HG02973 (cell line): ENCODE measurements around the gene IGSF22.
"Not testable (repeated sequence)": the region's sequence is repeated elsewhere in the genome, so short reads cannot be mapped to it uniquely, and the experiment has no call there.

ENCODE experiments used
- ATAC-seq: cut with Tn5 transposase; IDR thresholded peaks from one replicate; pipeline ENCODE4 v1.9.1; 2021; ENCODE audit warnings: moderate library complexity; ENCODE audit not compliant: unreplicated experiment

Gene IGSF22

GRCh38 chr11:18692941-18693760 is 32.8 kb downstream of the IGSF22 start:
- no peak for ATAC-seq

- ATAC-seq, result not testable (repeated sequence)
Measured at GRCh38 chr11:18691467-18692140, 34.4 kb downstream of the IGSF22 start.

- no peak for ATAC-seq
Measured at GRCh38 chr11:18684267-18684666, 41.7 kb downstream of the IGSF22 start.

GRCh38 chr11:18682466-18682865 is 43.5 kb downstream of the IGSF22 start:
- no peak for ATAC-seq

- not testable (repeated sequence) for ATAC-seq
Measured at GRCh38 chr11:18681949-18682348, 44.0 kb downstream of the IGSF22 start.

- ATAC-seq, result no peak
Measured at GRCh38 chr11:18677560-18677959, 48.4 kb downstream of the IGSF22 start.

GRCh38 chr11:18676803-18677202 is 49.2 kb downstream of the IGSF22 start:
- no peak for ATAC-seq

GRCh38 chr11:18672209-18672608 is 53.8 kb downstream of the IGSF22 start:
- not testable (repeated sequence) for ATAC-seq

- ATAC-seq, result no peak
Measured at GRCh38 chr11:18671246-18671645, 54.7 kb downstream of the IGSF22 start.

GRCh38 chr11:18669711-18670110 is 56.3 kb downstream of the IGSF22 start:
- ATAC-seq, result no peak

- no peak for ATAC-seq
Measured at GRCh38 chr11:18669219-18669596, 56.8 kb downstream of the IGSF22 start.

GRCh38 chr11:18668131-18668530 is 57.9 kb downstream of the IGSF22 start:
- no peak for ATAC-seq

GRCh38 chr11:18665353-18665872 is 60.6 kb downstream of the IGSF22 start:
- ATAC-seq, result not testable (repeated sequence)

- ATAC-seq, result no peak
Measured at GRCh38 chr11:18657673-18658072, 68.3 kb downstream of the IGSF22 start.
